ENCODE results near the gene SINHCAF. TPM values are rescaled to one million over a fixed set of nuclear protein-coding genes. Genes with fewer than 3 reads are reported as not detected.

The SINHCAF gene
- total and polyA plus RNA-seq, 2 of the 8 experiments (the other 6 are each of a cell fraction or from before 2014, with no cell fraction given) = 138 to 576 TPM

- Histone ChIP-seq H3K9me3 (ENCODE audit: insufficient read depth in 2 of 2, low read depth in 1 of 2, low read length in 1 of 2) (no peaks in the 10 kb centered on the region), H3K18ac (ENCODE audit: extremely low read depth, low read length) (no peak overlapping the region), H3K56ac (replicated peaks; ENCODE audit: insufficient read length, low read depth, low read length) (no peak overlapping the region), H3K36me3 (ENCODE audit: control insufficient read depth in 2 of 4, insufficient read depth in 4 of 4, low read length in 3 of 4) (no peaks in the 10 kb centered on the region), H4K8ac (ENCODE audit: extremely low read depth, insufficient read depth, low read length) (no peak overlapping the region), H2BK12ac (ENCODE audit: low read depth, low read length) (no peak overlapping the region), H3K9ac (replicated peaks in 1 of 4; ENCODE audit: extremely low read depth in 1 of 4, low read depth in 3 of 4, low read length in 3 of 4) (no peak overlapping the region), H3K4ac (replicated peaks; ENCODE audit: insufficient read length, low read depth, low read length) (no peak overlapping the region), H2BK5ac (ENCODE audit: low read depth, low read length) (no peak overlapping the region), H3K4me1 (replicated peaks in 1 of 4; ENCODE audit: control insufficient read depth in 3 of 4, insufficient read depth in 4 of 4, low read length in 3 of 4) (peaks cover 0 to 7% (median 2%) of the 10 kb centered on the region in 4 experiments; a peak in 5 of 7 replicates), H3K14ac (ENCODE audit: insufficient read length) (no peak overlapping the region), H2BK15ac (ENCODE audit: low read length) (no peak overlapping the region), H3K79me2 (ENCODE audit: control insufficient read depth in 1 of 2, insufficient read depth in 2 of 2, low read length in 2 of 2) (no peaks in the 10 kb centered on the region), H4K20me1 (replicated peaks in 1 of 2; ENCODE audit: control insufficient read depth in 1 of 2, insufficient read depth in 2 of 2, low read length in 2 of 2) (peaks cover 0 to 1% of the 10 kb centered on the region in 2 experiments), H2BK120ac (replicated peaks; ENCODE audit: low read depth, low read length) (no peak overlapping the region), H3K27ac (ENCODE audit: low read depth, low read length) (no peak overlapping the region), H3K23me2 (ENCODE audit: low read depth, low read length) (no peaks in the 10 kb centered on the region), H3K23ac (ENCODE audit: insufficient read length) (no peak overlapping the region), H3K4me3 (ENCODE audit: extremely low read depth in 1 of 4, insufficient read depth in 2 of 4, low read depth in 3 of 4, low read length in 4 of 4) (no peak overlapping the region), H2AK5ac (ENCODE audit: low read depth, low read length) (no peak overlapping the region), H4K5ac (ENCODE audit: insufficient read length, low read depth, low read length) (no peak overlapping the region), H3K4me2 (ENCODE audit: insufficient read depth in 1 of 2, low read depth in 2 of 2, low read length in 2 of 2) (no peak overlapping the region), H4K91ac (replicated peaks; ENCODE audit: insufficient read length, low read length) (no peak overlapping the region), H3K27me3 (replicated peaks in 1 of 4; ENCODE audit: control insufficient read depth in 3 of 4, extremely low read depth in 1 of 4, insufficient read depth in 3 of 4, low read length in 3 of 4) (no peaks in the 10 kb centered on the region), H3K79me1 (ENCODE audit: low read depth, low read length) (no peaks in the 10 kb centered on the region), H2BK20ac (ENCODE audit: low read length) (no peak overlapping the region), H2AFZ (ENCODE audit: low read length) (no peak overlapping the region)
- POLR2A ChIA-PET (ENCODE audit: partially characterized antibody) = interaction anchor here (1.2 to 1.3 kb wide), 2 partner anchors 11 to 18 kb away, joined by 3 to 4 read pairs; no protein-coding TSS in a partner anchor
- WGBS, 2 experiments (ENCODE audit: extremely low coverage in 1 of 2, insufficient coverage in 1 of 2, insufficient read length in 1 of 2, insufficient replicate concordance in 2 of 2, low coverage in 1 of 2, low lambda C conversion rate in 2 of 2, missing lambda C conversion rate in 1 of 2) = 92% methylated on average over 2 of the region's 2 CpGs; no CpG with 5 or more reads in 1 of the 2 experiments
- CTCF ChIA-PET (ENCODE audit: partially characterized antibody) = interaction anchor here (0.8 to 4.5 kb wide), 6 partner anchors 8 to 56 kb away, joined by 3 to 30 read pairs (median 4); no protein-coding TSS in a partner anchor
- TF ChIP-seq POLR2AphosphoS5 (IDR thresholded peaks at IDR 0.05; ENCODE audit: low read depth, low read length) (no peak), YY1 (IDR thresholded peaks at IDR 0.05; ENCODE audit: low read depth, low read length) (no peak), CREB1 (IDR thresholded peaks at IDR 0.05) (no peak), RNF2 (IDR thresholded peaks at IDR 0.05; ENCODE audit: borderline replicate concordance, low read depth, low read length, missing control alignments, poor library complexity, severe bottlenecking) (no peak), CHD1 (IDR thresholded peaks at IDR 0.05; ENCODE audit: low read depth, low read length) (no peak)
- DNase-seq (ENCODE audit: low read depth in 1 of 2, low spot score in 2 of 2) = no peak
- no peak for FAIRE-seq
Measured at GRCh38 chr12:31261744-31262143, 64.2 kb downstream of the SINHCAF start.
